VCaP (cell line): Measurements from ENCODE around the gene OR10G2.

Experiments used
- H3K27ac ChIP-seq: fragments of 450-650 bp; 2 replicates; pipeline ENCODE4 v1.5.1; 2017
- TF ChIP-seq, protein P1 (sequence below): fragments of 450-650 bp; conservative IDR thresholded peaks from 2 replicates; pipeline ENCODE4 v1.5.1; 2017; ENCODE audit warnings: mild to moderate bottlenecking, moderate library complexity

OR10G2 gene, protein sequence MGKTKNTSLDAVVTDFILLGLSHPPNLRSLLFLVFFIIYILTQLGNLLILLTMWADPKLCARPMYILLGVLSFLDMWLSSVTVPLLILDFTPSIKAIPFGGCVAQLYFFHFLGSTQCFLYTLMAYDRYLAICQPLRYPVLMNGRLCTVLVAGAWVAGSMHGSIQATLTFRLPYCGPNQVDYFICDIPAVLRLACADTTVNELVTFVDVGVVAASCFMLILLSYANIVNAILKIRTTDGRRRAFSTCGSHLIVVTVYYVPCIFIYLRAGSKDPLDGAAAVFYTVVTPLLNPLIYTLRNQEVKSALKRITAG

DNA sequence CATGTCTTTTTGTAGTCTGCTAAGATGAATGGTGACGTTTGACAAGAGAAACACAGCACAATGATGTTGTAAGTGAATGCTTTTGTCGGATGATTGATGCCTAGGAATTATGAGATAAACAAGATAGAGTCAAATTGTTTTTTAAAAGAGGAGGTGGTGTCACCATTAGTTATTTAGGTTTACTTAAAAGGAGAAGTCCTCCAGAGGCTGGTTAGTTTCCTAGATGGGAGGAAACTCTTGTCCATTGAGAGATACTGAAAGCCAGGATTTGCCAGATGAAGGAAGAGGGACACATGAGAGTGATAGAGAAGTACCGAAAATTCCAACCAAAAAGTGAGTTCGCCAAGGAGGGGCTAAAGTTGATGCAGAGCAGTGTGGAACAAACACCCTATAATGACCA is at the start of gene OR10G2:
Gene OR10G2, minus strand, starts transcription at position 101 of the 400 bp plus-strand sequence. Its CDS starts 98 bp downstream, at position 3.
- H3K27ac ChIP-seq: peak within 1 kb of the TSS; percentile 9; the same call in 1 of the 2 replicates
- TF ChIP-seq, protein P1, sequence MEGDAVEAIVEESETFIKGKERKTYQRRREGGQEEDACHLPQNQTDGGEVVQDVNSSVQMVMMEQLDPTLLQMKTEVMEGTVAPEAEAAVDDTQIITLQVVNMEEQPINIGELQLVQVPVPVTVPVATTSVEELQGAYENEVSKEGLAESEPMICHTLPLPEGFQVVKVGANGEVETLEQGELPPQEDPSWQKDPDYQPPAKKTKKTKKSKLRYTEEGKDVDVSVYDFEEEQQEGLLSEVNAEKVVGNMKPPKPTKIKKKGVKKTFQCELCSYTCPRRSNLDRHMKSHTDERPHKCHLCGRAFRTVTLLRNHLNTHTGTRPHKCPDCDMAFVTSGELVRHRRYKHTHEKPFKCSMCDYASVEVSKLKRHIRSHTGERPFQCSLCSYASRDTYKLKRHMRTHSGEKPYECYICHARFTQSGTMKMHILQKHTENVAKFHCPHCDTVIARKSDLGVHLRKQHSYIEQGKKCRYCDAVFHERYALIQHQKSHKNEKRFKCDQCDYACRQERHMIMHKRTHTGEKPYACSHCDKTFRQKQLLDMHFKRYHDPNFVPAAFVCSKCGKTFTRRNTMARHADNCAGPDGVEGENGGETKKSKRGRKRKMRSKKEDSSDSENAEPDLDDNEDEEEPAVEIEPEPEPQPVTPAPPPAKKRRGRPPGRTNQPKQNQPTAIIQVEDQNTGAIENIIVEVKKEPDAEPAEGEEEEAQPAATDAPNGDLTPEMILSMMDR: no peak

DNA sequence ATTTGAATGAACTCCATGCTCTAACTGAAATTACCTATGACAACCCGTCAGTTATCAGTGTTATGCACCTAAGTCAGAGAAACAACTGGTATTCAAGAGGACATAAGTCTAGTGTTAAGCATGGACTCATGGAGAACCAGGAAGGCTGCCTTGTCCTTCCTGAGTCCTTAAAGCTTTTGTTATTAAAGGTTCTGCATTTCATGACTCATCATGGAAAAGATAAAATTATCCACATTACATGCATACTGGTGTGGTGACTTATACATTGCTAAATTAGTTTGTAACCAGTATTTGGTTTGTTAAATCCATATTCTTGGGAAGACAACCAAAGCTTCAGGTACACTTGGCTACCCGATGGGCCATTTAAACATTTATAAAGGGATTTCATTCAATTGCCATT is 45.3 kb upstream of the OR10G2 start:
- no peak overlapping the region for H3K27ac ChIP-seq
- TF ChIP-seq, protein P1: no peak

DNA sequence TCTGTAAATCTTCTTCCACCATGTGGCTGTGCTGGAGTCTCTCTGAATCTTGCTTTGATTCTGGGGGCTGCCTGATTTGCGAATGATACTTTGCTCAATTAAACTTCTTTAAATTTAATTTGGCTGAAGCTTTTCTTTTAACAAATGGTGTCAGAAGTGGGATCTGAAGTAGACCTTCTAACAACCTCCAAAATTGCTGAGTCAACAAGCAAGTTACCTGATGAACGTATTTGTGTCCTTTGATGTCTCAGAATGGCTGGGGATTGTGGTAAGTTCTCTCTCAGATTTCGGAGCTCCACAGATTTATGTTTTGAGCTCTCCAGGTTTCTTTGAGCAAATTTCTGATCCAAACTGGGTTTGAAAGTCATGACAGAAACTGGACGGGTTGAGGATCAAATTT is 40.8 kb upstream of the OR10G2 start:
- TF ChIP-seq, protein P1: no peak
- H3K27ac ChIP-seq: no peak overlapping the region

DNA sequence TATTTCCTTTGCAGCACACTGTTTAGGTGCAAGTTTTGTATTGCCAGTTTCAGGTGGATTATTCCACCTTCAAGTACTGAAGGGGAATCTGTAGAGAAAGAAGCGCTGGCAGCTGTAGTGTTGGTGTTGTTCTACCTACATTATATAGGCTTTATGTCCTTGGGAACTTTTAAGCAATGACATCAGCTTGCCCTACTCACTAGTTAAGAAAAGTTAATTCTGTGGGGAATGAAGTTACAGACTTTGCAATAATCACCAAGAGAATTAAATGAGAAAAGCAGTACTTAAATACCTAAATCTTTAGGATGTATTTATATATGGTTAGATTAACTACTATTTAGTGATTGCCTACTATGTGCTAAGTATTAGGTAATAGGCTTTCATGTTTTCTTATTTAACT is 39.0 kb upstream of the OR10G2 start, which contains the start of gene OR4E1:
Gene OR4E1, minus strand, starts transcription at position 101 of the 400 bp plus-strand sequence. CDS start 2,883 bp downstream, outside the sequence.
- TF ChIP-seq, protein P1: no peak
- no peak within 1 kb of the TSS for H3K27ac ChIP-seq

DNA sequence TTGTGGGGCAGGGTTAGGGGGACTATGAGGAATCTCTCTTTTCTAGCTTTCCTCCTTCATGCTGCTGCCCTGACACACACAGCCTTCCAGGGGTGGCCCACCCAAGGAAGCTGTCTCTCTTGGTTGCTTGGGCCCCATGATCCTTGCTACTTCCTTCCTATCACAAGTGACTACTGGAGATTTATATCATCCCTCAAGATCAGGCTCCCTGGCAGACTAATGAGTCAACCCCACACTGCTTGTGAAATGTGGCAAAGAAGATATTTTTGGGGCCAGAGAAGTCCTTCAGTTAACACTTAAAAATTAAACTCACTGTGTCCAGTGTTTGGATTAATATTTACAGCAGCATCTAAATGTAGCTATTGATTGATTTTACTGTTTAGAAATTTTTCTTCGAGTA is 37.4 kb upstream of the OR10G2 start:
- no peak overlapping the region for H3K27ac ChIP-seq

DNA sequence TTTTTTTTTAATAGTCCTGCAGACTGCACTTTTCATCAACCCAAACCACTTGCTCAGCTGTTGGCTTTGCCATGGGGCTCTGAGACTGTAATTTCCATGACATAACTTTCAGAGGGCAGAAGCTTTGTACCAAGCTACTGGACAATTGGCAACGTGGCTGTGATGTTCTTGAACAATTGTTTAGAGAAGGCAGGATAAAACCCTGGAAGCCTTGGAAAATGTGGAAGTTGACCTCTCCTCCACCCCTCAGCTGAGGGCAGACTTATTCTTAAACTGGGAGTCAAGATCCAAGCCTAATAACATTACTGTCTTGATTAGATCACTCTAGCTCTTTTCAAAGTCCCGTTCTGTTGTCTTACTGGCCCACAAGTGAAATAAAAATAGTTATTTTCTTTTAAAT is 36.6 kb upstream of the OR10G2 start:
- no peak overlapping the region for H3K27ac ChIP-seq
- TF ChIP-seq, protein P1: no peak

More for the DNA sequence above, 37.4 kb upstream of the OR10G2 start:
- TF ChIP-seq, protein P1: no peak

DNA sequence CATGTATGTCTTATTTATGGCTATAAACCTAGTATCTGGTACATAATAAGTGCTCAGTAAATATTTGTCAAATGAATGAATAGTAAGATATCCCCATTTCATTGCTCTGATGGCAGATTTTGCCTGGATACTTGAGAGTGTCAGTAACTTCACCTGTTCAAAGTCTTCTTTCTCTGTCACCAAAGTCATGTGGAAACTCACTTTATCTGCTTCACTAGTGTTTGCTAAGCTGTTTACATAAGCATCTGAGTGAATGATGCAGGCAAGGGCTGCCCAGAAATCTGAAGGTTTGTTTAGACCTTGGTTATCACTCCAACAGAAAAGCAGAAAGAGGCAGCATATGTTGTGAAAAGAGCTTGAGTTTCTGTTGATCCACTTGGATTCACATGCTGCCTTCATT is 34.5 kb upstream of the OR10G2 start:
- H3K27ac ChIP-seq: no peak overlapping the region
- TF ChIP-seq, protein P1: no peak
